Liver (tissue), 9 donors: Measurements from ENCODE around the gene OTUB1. TPM values are rescaled to one million over a fixed set of nuclear protein-coding genes. Genes with fewer than 3 reads are reported as not detected.

Experiments used
- DNase-seq: peaks from one replicate; pipeline ENCODE4 v3.0.0-alpha.2; 2017; ENCODE audit warnings: low spot score
- H3K27ac ChIP-seq, 2 donors: one replicate each; pipeline ENCODE4 v1.7.0; 2013; ENCODE audit warnings: inconsistent platforms in 2 of 2, low read length in 2 of 2, control low read depth in 1 of 2, low read depth in 1 of 2, mild to moderate bottlenecking in 1 of 2
- H3K27me3 ChIP-seq, 4 donors: one replicate each; pipeline versions ENCODE4 v1.6.1 to v1.7.0; 2013; ENCODE audit warnings: low read length in 3 of 4, inconsistent platforms in 1 of 4, mild to moderate bottlenecking in 1 of 4, moderate library complexity in 1 of 4; ENCODE audit not compliant: control insufficient read depth in 4 of 4, insufficient read depth in 4 of 4
- H3K36me3 ChIP-seq, 4 donors: one replicate each; pipeline versions ENCODE4 v1.6.1 to v1.7.0; 2013; ENCODE audit warnings: low read length in 3 of 4, mild to moderate bottlenecking in 3 of 4, low read depth in 1 of 4, moderate library complexity in 1 of 4; ENCODE audit not compliant: control insufficient read depth in 4 of 4, insufficient read depth in 3 of 4
- H3K4me1 ChIP-seq, 4 donors: one replicate each; pipeline versions ENCODE4 v1.6.1 to v1.7.0; 2013; ENCODE audit warnings: low read length in 3 of 4, mild to moderate bottlenecking in 3 of 4, moderate library complexity in 1 of 4; ENCODE audit not compliant: control insufficient read depth in 4 of 4, insufficient read depth in 4 of 4
- H3K4me3 ChIP-seq, 3 donors: one replicate each; pipeline versions ENCODE4 v1.6.1 to v1.7.0; 2013; ENCODE audit warnings: low read length in 3 of 3, control low read depth in 1 of 3, low read depth in 1 of 3, mild to moderate bottlenecking in 1 of 3
- H3K9ac ChIP-seq, 2 donors: one replicate each; pipeline ENCODE4 v1.7.0; 2013; ENCODE audit warnings: low read length in 2 of 2, mild to moderate bottlenecking in 2 of 2, moderate library complexity in 2 of 2, control low read depth in 1 of 2, low read depth in 1 of 2
- H3K9me3 ChIP-seq, 4 donors: one replicate each; pipeline versions ENCODE4 v1.6.1 to v1.7.0; 2013; ENCODE audit warnings: low read length in 3 of 4; ENCODE audit not compliant: control insufficient read depth in 4 of 4
- ATF3 ChIP-seq: IDR thresholded peaks from 2 replicates; pipeline ENCODE4 v1.6.1; 2016; ENCODE audit warnings: antibody characterized with exemption
- CTCF ChIP-seq: fragments of 150-350 bp; IDR thresholded peaks from 2 replicates; pipeline ENCODE4 v1.5.1; 2017; ENCODE audit warnings: improper control_type of control experiment, low read depth, low read length; ENCODE audit not compliant: missing input control
- EGR1 ChIP-seq, 2 donors: IDR thresholded peaks; 2 replicates each; pipeline ENCODE4 v1.6.1; 2016 to 2018; ENCODE audit warnings: antibody characterized with exemption in 2 of 2, low read depth in 2 of 2
- FOXA1 ChIP-seq: IDR thresholded peaks from 2 replicates; pipeline ENCODE4 v1.6.1; 2016; ENCODE audit warnings: antibody characterized with exemption
- FOXA2 ChIP-seq: IDR thresholded peaks from 2 replicates; pipeline ENCODE4 v1.6.1; 2016; ENCODE audit warnings: antibody characterized with exemption
- GABPA ChIP-seq, 2 donors: IDR thresholded peaks in 1 of 2; conservative IDR thresholded peaks in 1 of 2; 2 replicates each; pipeline ENCODE4 v1.6.1; 2016; ENCODE audit warnings: antibody characterized with exemption in 2 of 2, mild to moderate bottlenecking in 1 of 2, moderate library complexity in 1 of 2
- HNF4A ChIP-seq, 2 donors: conservative IDR thresholded peaks; 2 replicates each; pipeline ENCODE4 v1.6.1; 2016; ENCODE audit warnings: antibody characterized with exemption in 2 of 2, mild to moderate bottlenecking in 2 of 2
- HNF4G ChIP-seq: IDR thresholded peaks from 2 replicates; pipeline ENCODE4 v1.6.1; 2016; ENCODE audit warnings: antibody characterized with exemption
- JUND ChIP-seq, 2 donors: IDR thresholded peaks; 2 replicates each; pipeline ENCODE4 v1.6.1; 2016; ENCODE audit warnings: antibody characterized with exemption in 2 of 2
- MAX ChIP-seq: IDR thresholded peaks from 2 replicates; pipeline ENCODE4 v1.6.1; 2016; ENCODE audit warnings: antibody characterized with exemption
- NR2F2 ChIP-seq: IDR thresholded peaks from 2 replicates; pipeline ENCODE4 v1.6.1; 2016; ENCODE audit warnings: antibody characterized with exemption
- RAD21 ChIP-seq, 2 donors: IDR thresholded peaks; 2 replicates each; pipeline ENCODE4 v1.6.1; 2016; ENCODE audit warnings: antibody characterized with exemption in 2 of 2, mild to moderate bottlenecking in 2 of 2
- REST ChIP-seq: IDR thresholded peaks from 2 replicates; pipeline ENCODE4 v1.6.1; 2016; ENCODE audit warnings: antibody characterized with exemption, mild to moderate bottlenecking
- RXRA ChIP-seq, 2 donors: IDR thresholded peaks; 2 replicates each; pipeline ENCODE4 v1.6.1; 2017 to 2018; ENCODE audit warnings: antibody characterized with exemption in 2 of 2, mild to moderate bottlenecking in 1 of 2
- SP1 ChIP-seq: IDR thresholded peaks from 2 replicates; pipeline ENCODE4 v1.6.1; 2018; ENCODE audit warnings: antibody characterized with exemption, mild to moderate bottlenecking
- TAF1 ChIP-seq: conservative IDR thresholded peaks from 2 replicates; pipeline ENCODE4 v1.6.1; 2016; ENCODE audit warnings: antibody characterized with exemption, mild to moderate bottlenecking
- YY1 ChIP-seq: IDR thresholded peaks from 2 replicates; pipeline ENCODE4 v1.6.1; 2016; ENCODE audit warnings: antibody characterized with exemption, mild to moderate bottlenecking
- ZBTB33 ChIP-seq: IDR thresholded peaks from 2 replicates; pipeline ENCODE4 v1.6.1; 2016; ENCODE audit warnings: antibody characterized with exemption
- WGBS: extraction: QIAGEN DNeasy Blood & Tissue Kit; methylation state at CpG from one replicate; pipeline ENCODE4 v1.1.7; 2013; 5-methylcytosine and 5-hydroxymethylcytosine counted together
- polyA plus RNA-seq, 2 donors: library from polyadenylated mRNA; stranded (reverse) in 1 of 2; unstranded in 1 of 2; fragments of 200-250 nt in 1 of 2; fragments of >200 nt in 1 of 2; fragmentation: Nextera tagmentation in 1 of 2; extraction: Ambion mirVana in 1 of 2; gene quantifications; one replicate each; pipeline versions ENCODE4 v1.2.1 to v1.2.3, GENCODE V29; 2013 to 2015
- total RNA-seq, 2 donors: library from RNA; depleted of rRNA; stranded (reverse); fragments of >200 nt; gene quantifications; one replicate each; pipeline ENCODE4 v1.2.3, GENCODE V29; 2014
- donor health status: healthy.
- donor health status: healthy.
- donor health status: healthy.
- donor health status: healthy.
- donor health status: healthy.

OTUB1 gene
- total and polyA plus RNA-seq, 4 donors: 18.8 to 44.6 (median 28.5) TPM

GRCh38 chr11:64028398-64029115 is 42.3 kb downstream of the OTUB1 start:
- no peak overlapping the region for H3K9ac ChIP-seq
- 66% methylated on average over 22 of the region's 22 CpGs for WGBS
- H3K27me3 ChIP-seq: no peaks in the 10 kb centered on the region
- H3K9me3 ChIP-seq: no peaks in the 10 kb centered on the region
- no peak for TF ChIP-seq RAD21 (IDR thresholded peaks at IDR 0.05)
- no peak for TF ChIP-seq FOXA1
- no peak for TF ChIP-seq FOXA2
- TF ChIP-seq TAF1: no peak
- no peak for TF ChIP-seq EGR1 (IDR thresholded peaks at IDR 0.05; ENCODE audit: low read depth in 2 of 2)
- no peak for TF ChIP-seq ATF3
- no peak for TF ChIP-seq GABPA (IDR thresholded peaks at IDR 0.05 in 1 of 2, conservative IDR thresholded peaks at IDR 0.05 in 1 of 2)
- no peak for TF ChIP-seq HNF4G
- TF ChIP-seq SP1: no peak
- TF ChIP-seq ZBTB33: no peak
- TF ChIP-seq RXRA (IDR thresholded peaks at IDR 0.05): no peak
- no peak for TF ChIP-seq NR2F2
- TF ChIP-seq JUND (IDR thresholded peaks at IDR 0.05): no peak
- TF ChIP-seq REST: no peak
- no peak for TF ChIP-seq HNF4A (conservative IDR thresholded peaks at IDR 0.05)
- TF ChIP-seq CTCF: no peak
- no peak for TF ChIP-seq MAX
- no peak for TF ChIP-seq YY1
- no peak overlapping the region for H3K4me3 ChIP-seq
- H3K36me3 ChIP-seq: no peaks in the 10 kb centered on the region
- H3K4me1 ChIP-seq: peaks cover 0 to 3% (median 1%) of the 10 kb centered on the region in 4 donors
- no peak overlapping the region for H3K27ac ChIP-seq
- no peak for DNase-seq
